Measurements from ENCODE around the gene CA10. TPM values are rescaled to one million over a fixed set of nuclear protein-coding genes. Genes with fewer than 3 reads are reported as not detected.

The CA10 gene
- total RNA-seq, 1 experiment from 2014 or later = not detected

DNA sequence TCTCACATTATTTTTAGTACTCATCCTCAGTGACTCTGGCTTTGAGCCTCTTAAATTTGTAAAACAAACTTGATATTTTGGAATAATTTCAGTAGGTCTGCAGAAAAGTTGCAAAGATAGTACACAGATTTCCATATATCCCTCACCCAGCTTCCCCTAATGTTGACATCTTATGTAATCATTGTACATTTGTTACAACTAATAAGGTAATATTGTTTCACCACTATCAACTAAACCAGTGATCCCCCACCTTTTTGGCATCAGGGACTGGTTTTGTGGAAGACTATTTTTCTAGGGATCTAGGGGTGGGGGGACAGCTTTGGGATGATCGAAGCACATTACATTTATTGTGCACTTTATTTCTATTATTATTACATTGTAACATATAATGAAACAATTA, 391.2 kb downstream of the CA10 start:
- DNase-seq (ENCODE audit: low spot score) = no peak

DNA sequence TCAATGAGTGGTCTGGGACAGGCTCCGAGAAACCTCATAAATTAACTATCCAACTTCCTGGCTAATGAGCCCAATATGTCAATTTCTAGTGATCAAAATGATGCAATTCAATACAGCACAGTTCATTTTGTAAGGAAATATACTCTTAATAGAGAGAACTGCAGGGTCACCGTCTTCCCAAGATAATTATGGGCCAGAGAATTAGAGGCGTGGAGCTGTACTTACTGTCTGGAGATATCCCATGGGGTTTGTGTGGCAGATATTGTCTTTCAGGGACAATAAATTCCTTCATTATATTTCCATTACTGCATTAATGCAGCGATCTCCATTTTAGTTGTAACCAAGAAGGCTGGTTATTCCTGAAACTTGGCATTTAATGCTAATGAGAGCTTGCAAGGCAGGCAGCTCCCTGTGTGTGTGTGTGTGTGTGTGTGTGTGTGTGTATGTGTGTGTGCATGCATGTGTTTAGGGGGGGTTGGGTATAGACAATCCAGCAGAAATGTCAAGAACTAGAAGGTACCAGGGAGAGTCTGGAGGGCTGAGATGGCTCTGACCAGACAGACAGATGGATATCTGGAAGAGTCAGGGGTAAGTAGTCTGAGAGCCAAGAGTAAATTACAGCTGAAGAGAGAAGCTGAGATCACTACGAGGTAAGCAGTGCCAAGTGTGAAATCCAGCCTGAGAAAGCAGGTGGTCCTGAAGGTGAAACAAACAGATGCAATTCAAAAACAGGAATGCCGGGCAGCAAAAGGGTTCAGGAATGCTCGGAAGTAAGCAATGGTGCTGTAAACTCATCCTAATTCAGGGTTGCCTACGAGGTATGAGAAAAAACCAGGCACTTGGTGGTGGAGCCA, 393.0 kb downstream of the CA10 start:
- DNase-seq (ENCODE audit: low spot score) = no peak

DNA sequence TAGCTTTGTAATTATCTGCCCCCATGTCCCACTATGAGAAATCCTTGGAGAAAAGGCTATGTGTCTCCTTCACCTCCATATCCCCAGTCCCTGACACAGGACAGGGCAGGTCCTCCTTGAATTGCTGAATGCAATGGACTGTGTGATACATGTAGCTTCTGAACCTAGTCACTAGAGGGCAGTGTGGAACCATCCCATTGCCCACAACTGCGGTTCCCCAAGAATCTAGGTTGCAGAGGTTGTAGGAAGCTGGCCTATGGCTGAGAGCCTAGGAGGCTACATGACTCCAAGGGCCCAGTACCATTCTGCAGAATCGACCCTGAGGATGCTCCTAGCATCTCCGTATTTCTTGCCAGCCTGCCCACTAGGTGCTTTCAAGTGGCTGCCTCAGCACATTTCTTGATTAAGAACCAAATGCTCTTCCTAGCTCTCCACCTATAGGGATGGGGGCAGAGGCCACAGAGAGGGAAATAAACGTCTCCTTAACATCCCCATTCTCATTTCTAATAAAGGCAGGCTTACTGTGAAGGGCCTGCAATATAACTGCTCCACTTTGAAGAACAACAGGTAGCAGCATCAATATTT, 394.0 kb downstream of the CA10 start:
- peak; percentile 74 for DNase-seq (ENCODE audit: low spot score)

GRCh38 chr17:51763058-51763457, 395.5 kb downstream of the CA10 start:
- DNase-seq (ENCODE audit: low spot score) = no peak

DNA sequence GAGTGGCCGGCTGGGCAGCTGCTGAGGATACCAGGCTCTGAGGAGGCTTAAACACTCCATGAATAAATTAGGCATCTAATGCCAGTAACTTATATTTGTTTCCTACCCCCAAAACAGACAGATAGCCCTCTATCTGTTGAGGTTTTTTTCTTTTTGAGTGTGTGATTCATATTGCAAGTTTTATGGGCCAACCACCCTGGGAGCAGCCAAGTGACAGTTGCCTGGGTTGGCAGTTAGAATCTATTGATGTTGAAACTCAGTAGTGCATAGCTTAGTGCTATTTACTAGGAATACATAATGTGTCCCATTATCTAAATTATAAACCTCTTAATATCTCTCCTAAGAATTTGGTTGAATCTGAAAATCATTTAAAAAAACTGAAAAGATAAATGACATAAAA, 397.4 kb downstream of the CA10 start:
- no peak for DNase-seq (ENCODE audit: low spot score)

- DNase-seq (ENCODE audit: low spot score) = no peak
These were observed 399.3 kb downstream of the CA10 start for GRCh38 chr17:51759260-51759659.

DNA sequence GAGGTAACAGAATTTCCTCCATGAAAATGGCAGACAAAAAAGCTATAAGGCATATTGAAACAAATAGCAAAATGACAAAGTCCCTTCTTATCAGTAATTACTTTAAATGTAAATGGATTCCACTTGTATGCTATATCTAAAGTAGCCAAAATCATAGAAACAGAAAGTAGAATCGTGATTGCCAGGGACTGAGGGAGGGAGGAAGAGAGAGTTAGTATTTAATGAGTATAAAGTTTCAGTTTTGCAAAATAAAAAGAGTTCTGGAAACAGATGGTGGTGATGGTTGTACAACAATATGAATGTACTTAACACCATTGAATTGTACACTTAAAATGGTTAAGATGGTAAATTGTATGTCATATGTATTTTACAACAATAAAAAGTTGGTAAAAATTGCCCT, 407.4 kb downstream of the CA10 start:
- DNase-seq (ENCODE audit: low spot score) = no peak

DNA sequence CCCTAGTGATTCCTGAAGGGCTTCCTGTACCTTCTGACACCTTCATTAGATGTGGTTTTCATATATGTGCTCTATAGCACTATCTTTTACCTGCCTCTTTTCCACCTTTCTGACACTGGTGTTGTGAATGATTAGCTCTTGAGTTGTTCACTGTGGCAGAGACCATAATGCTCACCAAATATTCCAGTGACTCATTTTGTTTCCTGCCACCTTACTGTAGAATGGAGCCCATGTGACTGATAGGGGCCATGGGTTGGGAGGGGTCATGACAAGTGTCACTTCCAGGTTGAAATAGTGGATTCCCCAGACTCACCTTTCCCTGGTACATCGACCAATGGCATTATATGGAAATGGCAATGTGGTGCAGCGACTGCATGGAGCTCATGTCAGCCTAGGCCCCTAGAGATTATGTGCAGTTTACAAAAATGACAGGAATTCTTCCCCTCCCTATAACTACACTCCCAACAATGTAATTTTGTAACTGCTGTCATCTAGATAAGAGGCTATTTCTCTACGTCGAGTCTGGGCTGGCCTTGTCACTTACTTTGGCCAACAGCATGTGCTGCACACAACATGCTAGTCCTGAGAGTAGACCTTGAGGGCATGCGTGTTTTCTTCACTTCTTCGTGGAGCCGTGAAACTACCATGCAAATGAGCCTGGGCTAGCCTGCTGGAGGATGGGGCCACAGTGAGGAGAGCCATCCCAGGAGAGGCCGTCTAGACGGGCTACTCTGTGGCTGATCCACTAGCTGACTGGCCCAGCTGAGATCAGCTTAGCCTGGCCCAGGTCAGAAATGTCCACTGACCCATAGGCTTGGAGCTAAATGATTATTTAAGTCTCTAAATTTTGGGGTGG, 409.5 kb downstream of the CA10 start:
- DNase-seq (ENCODE audit: low spot score) = no peak

GRCh38 chr17:51746421-51746820, 412.1 kb downstream of the CA10 start:
- no peak for DNase-seq (ENCODE audit: low spot score)

DNA sequence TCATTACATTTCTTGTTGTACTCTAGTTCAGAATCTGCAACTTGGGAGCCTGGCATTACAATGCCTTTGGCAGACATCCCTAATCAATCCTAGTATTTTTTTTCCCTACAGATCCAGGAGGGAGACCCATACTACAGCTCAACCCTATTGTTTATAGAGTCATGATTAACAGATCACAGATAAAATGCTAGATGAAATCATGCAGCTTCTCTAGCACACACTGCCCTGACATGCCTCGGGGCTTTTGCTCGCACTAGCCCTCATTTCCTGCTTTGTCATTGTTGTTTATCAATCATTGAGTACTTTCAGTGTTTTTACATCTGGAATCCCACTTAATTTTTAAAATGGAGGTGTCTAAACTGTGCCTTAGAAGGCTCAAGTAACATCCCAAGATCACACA, 412.5 kb downstream of the CA10 start:
- no peak for DNase-seq (ENCODE audit: low spot score)

- no peak for DNase-seq (ENCODE audit: low spot score)
These were observed 415.0 kb downstream of the CA10 start for GRCh38 chr17:51743477-51743876.

DNA sequence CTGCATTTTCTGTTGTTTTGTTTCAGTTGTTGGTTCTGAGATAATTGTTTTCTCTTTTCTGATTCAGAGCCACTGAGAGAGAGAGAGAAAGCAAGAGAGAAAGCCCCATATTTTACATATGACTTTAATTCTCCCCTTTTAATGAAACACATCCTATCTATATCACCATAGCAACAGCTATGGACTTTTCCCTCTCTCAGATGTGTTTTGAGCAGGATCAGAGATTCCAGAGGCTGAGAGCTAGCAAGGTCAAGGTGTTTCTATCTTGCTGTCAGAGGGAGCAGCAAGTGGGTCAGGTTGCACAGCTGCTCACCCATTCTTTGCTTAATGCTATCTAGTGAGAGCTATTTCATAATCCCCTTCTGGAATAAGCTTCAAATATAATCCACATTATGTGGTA, 415.9 kb downstream of the CA10 start:
- DNase-seq (ENCODE audit: low spot score) = no peak

- no peak for DNase-seq (ENCODE audit: low spot score)
These were observed 417.1 kb downstream of the CA10 start for GRCh38 chr17:51741458-51741857.

GRCh38 chr17:51740531-51740930, 418.0 kb downstream of the CA10 start:
- no peak for DNase-seq (ENCODE audit: low spot score)

DNA sequence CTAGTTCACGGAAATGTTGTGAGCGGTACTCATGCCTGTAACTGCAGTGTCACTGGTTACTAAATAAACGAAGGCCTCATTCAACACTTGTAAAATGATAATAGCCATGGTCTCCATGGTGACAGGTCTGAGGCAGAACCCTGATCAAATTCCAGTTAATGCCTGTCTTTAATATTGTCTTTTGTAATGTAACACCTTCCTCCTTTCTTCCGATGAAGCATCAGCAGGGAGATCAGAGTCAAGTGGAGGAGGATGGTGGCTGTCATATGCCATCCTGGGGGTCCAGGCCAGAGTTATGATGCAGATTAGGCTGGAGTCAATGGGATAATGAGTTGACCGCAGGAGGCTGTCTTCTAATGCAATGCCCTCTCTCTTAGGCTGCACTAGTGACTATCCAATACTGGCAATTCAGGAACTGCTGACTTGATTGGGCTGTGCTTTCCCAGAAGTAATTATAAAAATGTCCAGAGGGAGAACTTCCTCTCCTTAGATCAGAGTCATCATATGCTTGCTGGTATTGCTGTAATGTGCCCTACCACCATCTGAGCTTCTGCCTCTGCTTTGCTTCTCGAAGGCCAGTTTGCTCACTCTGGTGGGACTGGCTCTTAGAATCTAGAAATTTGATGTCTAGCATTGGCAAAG, 419.1 kb downstream of the CA10 start:
- no peak for DNase-seq (ENCODE audit: low spot score)

DNA sequence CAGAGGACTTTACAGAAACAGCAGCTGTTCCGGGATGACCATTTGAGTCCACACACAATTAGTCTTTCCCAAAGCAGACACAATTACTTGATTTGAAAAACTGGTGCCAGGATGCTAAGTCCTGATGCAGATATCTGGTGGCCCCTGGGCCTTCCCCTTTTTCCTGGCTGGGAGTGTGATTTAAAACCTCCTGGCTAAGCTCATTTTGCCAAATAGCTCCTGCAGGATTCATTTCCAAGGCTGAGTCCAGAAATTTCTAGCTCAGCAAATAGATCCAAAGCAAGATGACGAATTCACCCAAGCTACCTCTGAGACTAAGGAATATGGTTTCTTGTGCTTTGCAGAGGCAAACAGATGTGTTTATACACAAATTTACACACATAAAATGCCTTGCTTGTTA, 422.2 kb downstream of the CA10 start:
- no peak for DNase-seq (ENCODE audit: low spot score)

DNA sequence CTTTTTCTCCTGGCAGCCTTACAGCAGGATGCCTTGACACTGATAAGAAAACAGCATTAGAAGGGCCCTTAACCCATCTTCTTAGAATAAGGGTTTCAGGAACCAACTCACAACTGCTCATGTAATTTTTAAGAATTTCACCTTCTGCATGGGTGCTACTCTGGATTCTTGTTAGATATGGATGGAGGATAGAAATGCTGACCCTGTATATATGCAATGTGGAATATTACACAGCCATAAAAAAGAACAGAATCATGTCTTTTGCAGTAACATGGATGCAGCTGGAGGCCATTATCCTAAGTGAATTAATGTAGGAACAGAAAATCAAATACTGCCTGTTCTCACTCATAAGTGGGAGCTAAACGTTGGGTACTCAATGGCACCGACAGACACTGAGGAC, 423.5 kb downstream of the CA10 start:
- DNase-seq (ENCODE audit: low spot score) = no peak

DNA sequence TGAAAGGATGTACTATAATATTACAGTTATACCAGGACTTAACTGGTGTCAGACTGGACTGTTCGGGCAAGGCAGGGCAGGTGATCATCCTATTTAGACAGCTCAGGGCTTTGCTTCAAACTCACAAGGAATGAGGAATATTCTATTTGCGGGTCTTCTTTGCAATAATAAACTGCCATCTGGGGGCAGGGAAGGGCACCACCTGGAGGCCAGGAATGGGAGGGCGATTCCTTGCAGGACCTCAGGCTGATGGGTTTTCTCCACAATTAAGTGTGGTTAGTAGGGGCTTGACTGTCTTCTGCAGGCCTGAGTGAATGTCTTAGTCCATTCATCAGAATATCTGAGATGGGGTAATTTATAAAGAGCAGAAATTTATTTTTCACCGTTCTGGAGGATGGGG, 424.1 kb downstream of the CA10 start:
- no peak for DNase-seq (ENCODE audit: low spot score)

GRCh38 chr17:51733166-51733565, 425.3 kb downstream of the CA10 start:
- DNase-seq (ENCODE audit: low spot score) = no peak

- no peak for DNase-seq (ENCODE audit: low spot score)
These were observed 426.4 kb downstream of the CA10 start for GRCh38 chr17:51731941-51732722.

- DNase-seq (ENCODE audit: low spot score) = no peak
These were observed 428.0 kb downstream of the CA10 start for GRCh38 chr17:51730303-51731050.
